Gastroesophageal sphincter (tissue), 3 donors: ENCODE measurements around the gene RAB12.

Experiments used
- CTCF ChIP-seq, 4 experiments: fragments of 200-600 bp in 2 of 4; fragments of 450-650 bp in 2 of 4; sonication (generic) in 1 of 4; IDR thresholded peaks; one replicate each; pipeline ENCODE4 v1.5.1; 2017 to 2019; ENCODE audit warnings: antibody characterized with exemption in 4 of 4, mild to moderate bottlenecking in 2 of 4, moderate library complexity in 2 of 4
- EP300 ChIP-seq: sonication (generic); formaldehyde crosslinking; IDR thresholded peaks from one replicate; pipeline ENCODE4 v1.6.1; 2017; ENCODE audit warnings: antibody characterized with exemption, mild to moderate bottlenecking
- POLR2A ChIP-seq, 2 donors: fragments of 450-650 bp; IDR thresholded peaks; one replicate each; pipeline ENCODE4 v1.6.1; 2017; ENCODE audit warnings: antibody characterized with exemption in 2 of 2, mild to moderate bottlenecking in 2 of 2, moderate library complexity in 1 of 2
- POLR2AphosphoS5 ChIP-seq: sonication (generic); formaldehyde crosslinking; IDR thresholded peaks from one replicate; pipeline ENCODE4 v1.6.1; 2017; ENCODE audit warnings: antibody characterized with exemption

- TF ChIP-seq CTCF (IDR thresholded peaks at IDR 0.05) (no peak), POLR2A (IDR thresholded peaks at IDR 0.05) (no peak), EP300 (no peak), POLR2AphosphoS5 (no peak)
These were observed 21.3 kb downstream of the RAB12 start for GRCh38 chr18:8630546-8630945.
